Mucosa of descending colon (tissue), 3 donors: Measurements from ENCODE around the gene IZUMO1. TPM values are rescaled to one million over a fixed set of nuclear protein-coding genes. Genes with fewer than 3 reads are reported as not detected.
"Not testable (repeated sequence)": the region's sequence is repeated elsewhere in the genome, so short reads cannot be mapped to it uniquely, and the experiment has no call there.

Experiments
- ATAC-seq: fragments of 200-7000 bp; cut with Tn5 transposase; one replicate; pipeline ENCODE4 v1.9.1; 2020; ENCODE audit warnings: mild to moderate bottlenecking, moderate library complexity
- DNase-seq, 3 donors: peaks; one replicate each; pipeline ENCODE4 v3.0.0-alpha.2; 2020
- H3K36me3 ChIP-seq: fragments of 200-600 bp; one replicate; pipeline ENCODE4 v1.8.0; 2021; ENCODE audit warnings: low read depth, mild to moderate bottlenecking
- H3K4me1 ChIP-seq: fragments of 200-600 bp; one replicate; pipeline ENCODE4 v1.8.0; 2021; ENCODE audit warnings: low read depth, mild to moderate bottlenecking
- H3K4me3 ChIP-seq: fragments of 200-600 bp; one replicate; pipeline ENCODE4 v1.8.0; 2021; ENCODE audit warnings: mild to moderate bottlenecking
- H3K9me3 ChIP-seq: fragments of 200-600 bp; one replicate; pipeline ENCODE4 v1.8.0; 2021; ENCODE audit warnings: mild to moderate bottlenecking
- CTCF ChIP-seq: fragments of 200-600 bp; IDR thresholded peaks from one replicate; pipeline ENCODE4 v1.8.0; 2022; ENCODE audit warnings: antibody characterized with exemption, mild to moderate bottlenecking
- intact Hi-C, 2 donors: fragments of 100-400 bp; cut with DNase I in 1 of 2; cut with micrococcal nuclease in 1 of 2; formaldehyde crosslinking; loops; one replicate each; pipeline versions ENCODE4 v1.11.0 to v1.11.1; 2022; cut with DNase I, micrococcal nuclease
- total RNA-seq, 3 donors: library from RNA; stranded (reverse); fragmentation: NEBNext Ultra II Directional in 2 of 3; extraction: Animal tissue kit (Norgen Biotek cat#: 25700) in 2 of 3; gene quantifications; one replicate each; pipeline versions ENCODE4 v1.2.1 to v1.2.4, GENCODE V29; 2021 to 2023
- donor health status: DM: no; HTN: no; CAD: no; lungs with moderate emphysema.
- donor health status: DM: no; HTN: no; CAD: no.
- donor health status: DM: no; HTN: yes; CAD: no.

IZUMO1 gene
- total RNA-seq, 3 donors from 2014 or later = not detected

GRCh38 chr19:48772503-48772953, 25.8 kb upstream of the IZUMO1 start:
- Histone ChIP-seq H3K4me1 (no peaks in the 10 kb centered on the region), H3K36me3 (no peaks in the 10 kb centered on the region), H3K9me3 (no peaks in the 10 kb centered on the region), H3K4me3 (no peak overlapping the region)
- TF ChIP-seq CTCF = no peak
- intact Hi-C loops = no loop called here
- DNase-seq = no peak
- no peak for ATAC-seq

- Histone ChIP-seq H3K36me3 (no peaks in the 10 kb centered on the region), H3K9me3 (no peaks in the 10 kb centered on the region), H3K4me1 (no peaks in the 10 kb centered on the region), H3K4me3 (no peak overlapping the region)
- no peak for DNase-seq
- intact Hi-C loops = no loop called here
- ATAC-seq = no peak
- no peak for TF ChIP-seq CTCF
Measured at GRCh38 chr19:48770734-48771472, 24.2 kb upstream of the IZUMO1 start.

- intact Hi-C loops = no loop called here
- Histone ChIP-seq H3K4me1 (no peaks in the 10 kb centered on the region), H3K36me3 (no peaks in the 10 kb centered on the region), H3K9me3 (no peaks in the 10 kb centered on the region), H3K4me3 (no peak overlapping the region)
- DNase-seq (no peak), ATAC-seq (no peak)
- no peak for TF ChIP-seq CTCF
Measured at GRCh38 chr19:48770266-48770665, 23.6 kb upstream of the IZUMO1 start.

- no peak for TF ChIP-seq CTCF
- H3K4me3 ChIP-seq = no peak overlapping the region
- intact Hi-C loops = no loop called here
- DNase-seq = no peak
- no peaks in the 10 kb centered on the region for H3K36me3 ChIP-seq
- no peaks in the 10 kb centered on the region for H3K4me1 ChIP-seq
- no peak for ATAC-seq
- H3K9me3 ChIP-seq = no peaks in the 10 kb centered on the region
Measured at GRCh38 chr19:48768994-48769713, 22.4 kb upstream of the IZUMO1 start.

- intact Hi-C loops, H3K36me3 ChIP-seq, ATAC-seq, H3K4me1 ChIP-seq, H3K9me3 ChIP-seq, DNase-seq, H3K4me3 ChIP-seq: not testable (repeated sequence)
Measured at GRCh38 chr19:48768171-48768753, 21.6 kb upstream of the IZUMO1 start.

- DNase-seq, H3K36me3 ChIP-seq, ATAC-seq, H3K9me3 ChIP-seq, H3K4me3 ChIP-seq, intact Hi-C loops, H3K4me1 ChIP-seq: not testable (repeated sequence)
Measured at GRCh38 chr19:48765816-48766215, 19.1 kb upstream of the IZUMO1 start.
